Thoracic aorta (tissue), 2 donors: Measurements from ENCODE around the gene RFX4. TPM values are rescaled to one million over a fixed set of nuclear protein-coding genes. Genes with fewer than 3 reads are reported as not detected.

Source experiments
- ATAC-seq: fragments of 150-250 bp; one replicate; pipeline ENCODE4 v1.8.0; 2017; ENCODE audit warnings: low read depth; ENCODE audit not compliant: insufficient number of reproducible peaks, low FRiP score
- DNase-seq: peaks from one replicate; pipeline ENCODE4 v3.0.0-alpha.2; 2020; ENCODE audit warnings: low spot score
- H3K27ac ChIP-seq, 2 donors: fragments of 200-600 bp; sonication (generic); 1 replicate in 1 of 2; 2 replicates in 1 of 2; pipeline ENCODE4 v1.5.1; 2016; ENCODE audit warnings: mild to moderate bottlenecking in 2 of 2, moderate library complexity in 2 of 2
- H3K27me3 ChIP-seq: fragments of 200-600 bp; sonication (generic); replicated peaks from 2 replicates; pipeline ENCODE4 v1.6.0; 2016; ENCODE audit warnings: mild to moderate bottlenecking; ENCODE audit not compliant: insufficient read depth
- H3K36me3 ChIP-seq: fragments of 200-600 bp; sonication (generic); one replicate; pipeline ENCODE4 v1.5.1; 2016
- H3K4me1 ChIP-seq, 2 donors: fragments of 200-600 bp; sonication (generic); 1 replicate in 1 of 2; 2 replicates in 1 of 2; pipeline versions ENCODE4 v1.5.1 to v1.6.0; 2016; ENCODE audit warnings: low read depth in 2 of 2, mild to moderate bottlenecking in 1 of 2; ENCODE audit not compliant: control insufficient read depth in 1 of 2
- H3K4me3 ChIP-seq: fragments of 200-600 bp; sonication (generic); 2 replicates; pipeline ENCODE4 v1.5.1; 2016; ENCODE audit warnings: mild to moderate bottlenecking
- H3K9me3 ChIP-seq: fragments of 200-600 bp; sonication (generic); 2 replicates; pipeline ENCODE4 v1.5.1; 2016
- CTCF ChIP-seq: fragments of 200-600 bp; sonication (generic); IDR thresholded peaks from one replicate; pipeline ENCODE4 v1.5.1; 2019; ENCODE audit warnings: antibody characterized with exemption
- total RNA-seq, 2 donors: library from RNA; depleted of rRNA; stranded (reverse); fragments of >200 nt; gene quantifications; one replicate each; pipeline versions ENCODE4 v1.1.0 to v1.2.3, GENCODE V29; 2016

The RFX4 gene
- total RNA-seq, 2 donors from 2014 or later: not detected

- no peak for TF ChIP-seq CTCF
- H3K4me3 ChIP-seq: no peak overlapping the region
- H3K27ac ChIP-seq: peak overlapping the region in 1 of 2 donors; percentile 25
- H3K4me1 ChIP-seq: peaks cover 30 to 63% of the 10 kb centered on the region in 2 donors
- H3K27me3 ChIP-seq: no peaks in the 10 kb centered on the region
- DNase-seq (no peak), ATAC-seq (no peak)
- no peaks in the 10 kb centered on the region for H3K36me3 ChIP-seq
- H3K9me3 ChIP-seq: no peaks in the 10 kb centered on the region
Measured at GRCh38 chr12:106767206-106767605, 184.4 kb downstream of the RFX4 start.

GRCh38 chr12:106767954-106768822, 185.4 kb downstream of the RFX4 start:
- Histone ChIP-seq H3K27me3 (no peaks in the 10 kb centered on the region), H3K9me3 (no peaks in the 10 kb centered on the region), H3K27ac (peak overlapping the region in 1 of 2 donors; percentile 25), H3K36me3 (no peaks in the 10 kb centered on the region), H3K4me1 (peaks cover 30 to 70% of the 10 kb centered on the region in 2 donors), H3K4me3 (no peak overlapping the region)
- no peak for TF ChIP-seq CTCF
- no peak for DNase-seq
- ATAC-seq: no peak

- no peak overlapping the region for H3K4me3 ChIP-seq
- peaks cover 30 to 71% of the 10 kb centered on the region in 2 donors for H3K4me1 ChIP-seq
- no peak for DNase-seq
- H3K9me3 ChIP-seq: no peaks in the 10 kb centered on the region
- peak overlapping the region in 1 of 2 donors; percentile 25 for H3K27ac ChIP-seq
- TF ChIP-seq CTCF: no peak
- no peaks in the 10 kb centered on the region for H3K27me3 ChIP-seq
- ATAC-seq: no peak
- no peaks in the 10 kb centered on the region for H3K36me3 ChIP-seq
Measured at GRCh38 chr12:106769078-106769477, 186.3 kb downstream of the RFX4 start.

GRCh38 chr12:106769546-106769945, 186.7 kb downstream of the RFX4 start:
- DNase-seq: no peak
- TF ChIP-seq CTCF: no peak
- H3K27ac ChIP-seq: no peak overlapping the region
- H3K4me3 ChIP-seq: no peak overlapping the region
- no peak for ATAC-seq
- H3K4me1 ChIP-seq: peaks cover 30 to 66% of the 10 kb centered on the region in 2 donors
- H3K36me3 ChIP-seq: no peaks in the 10 kb centered on the region
- no peaks in the 10 kb centered on the region for H3K27me3 ChIP-seq
- H3K9me3 ChIP-seq: no peaks in the 10 kb centered on the region

GRCh38 chr12:106771425-106771824, 188.6 kb downstream of the RFX4 start:
- Histone ChIP-seq H3K4me1 (peaks cover 37 to 65% of the 10 kb centered on the region in 2 donors), H3K36me3 (no peaks in the 10 kb centered on the region), H3K27ac (peak overlapping the region; percentile 10 to 64), H3K9me3 (no peaks in the 10 kb centered on the region), H3K27me3 (no peaks in the 10 kb centered on the region), H3K4me3 (no peak overlapping the region)
- DNase-seq (no peak), ATAC-seq (no peak)
- TF ChIP-seq CTCF: no peak
